Eye (tissue), 1 donor: Measurements from ENCODE around the gene CARTPT.

Experiments
- DNase-seq: peaks from one replicate; pipeline ENCODE4 v3.0.0-alpha.2; 2015

The CARTPT gene

GRCh38 chr5:71719063-71719964 is at the start of gene CARTPT:
TSS of gene CARTPT (plus strand) at chr5:71719275. CDS start at chr5:71719294, 19 bp downstream.
- DNase-seq, result peak; percentile 80

DNA sequence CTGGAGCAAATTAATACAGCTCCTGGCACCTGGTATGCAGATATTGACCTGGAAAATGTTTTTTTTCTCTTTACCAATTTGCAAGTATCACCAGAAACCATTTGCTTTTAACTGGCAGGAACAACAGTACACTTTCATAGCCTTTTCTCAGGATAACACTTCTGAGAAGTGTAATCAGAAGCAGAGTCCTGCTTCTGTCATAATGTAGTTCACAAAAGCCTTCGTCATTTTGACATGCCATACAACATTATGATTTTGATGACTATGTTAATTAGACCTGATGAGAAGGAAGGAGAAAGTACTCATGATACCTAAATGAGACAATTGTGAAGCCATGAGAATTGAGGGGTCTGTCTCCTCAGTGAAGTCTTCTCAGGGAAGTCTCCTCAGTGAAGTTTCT is 41.1 kb upstream of the CARTPT start:
- no peak for DNase-seq

GRCh38 chr5:71679714-71680113 is 39.4 kb upstream of the CARTPT start:
- DNase-seq, result no peak

GRCh38 chr5:71680510-71680909 is 38.6 kb upstream of the CARTPT start:
- DNase-seq, result no peak

- DNase-seq, result no peak
Observed at GRCh38 chr5:71681296-71681695, 37.8 kb upstream of the CARTPT start.

DNA sequence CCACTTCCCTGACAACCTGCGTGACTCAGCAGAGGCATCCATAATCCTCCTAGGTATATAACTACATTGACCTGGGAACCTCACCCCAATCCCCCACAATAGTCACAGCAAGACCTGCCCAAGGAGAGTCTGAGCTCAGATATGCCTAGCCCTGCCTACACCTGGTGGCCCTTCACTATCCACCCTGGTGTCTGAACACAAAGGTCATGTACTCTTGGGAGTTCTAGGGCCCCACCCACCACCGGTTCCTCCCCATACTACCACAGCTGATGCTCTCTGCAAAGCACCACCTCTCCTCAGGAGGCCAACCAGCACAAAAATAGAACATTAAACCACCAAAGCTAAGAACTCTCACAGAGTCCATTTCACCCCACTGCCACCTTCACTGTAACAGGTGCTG is 34.8 kb upstream of the CARTPT start:
- no peak for DNase-seq

GRCh38 chr5:71693828-71694427 is 25.1 kb upstream of the CARTPT start:
- peak; percentile 45 for DNase-seq

DNA sequence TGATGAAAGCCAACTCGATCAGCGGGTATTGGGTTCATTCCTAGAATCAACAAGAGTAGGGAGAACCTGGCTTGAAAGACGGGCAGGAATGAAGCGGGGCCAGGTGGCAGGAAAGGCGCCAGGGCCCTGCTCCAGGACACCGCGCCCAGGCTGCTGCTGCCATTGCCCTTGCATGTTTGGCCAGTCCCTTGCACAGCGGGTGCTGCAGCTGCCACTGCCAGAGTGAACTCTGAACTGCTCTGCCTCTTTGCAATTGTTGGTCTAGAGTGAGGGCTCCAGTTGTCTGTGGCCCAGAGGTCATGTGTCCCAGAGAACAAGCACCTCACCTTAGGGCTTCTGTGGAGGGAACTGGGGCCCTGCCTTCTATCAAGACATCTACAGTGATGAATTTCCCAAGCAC is 24.0 kb upstream of the CARTPT start:
- no peak for DNase-seq

- no peak for DNase-seq
Observed at GRCh38 chr5:71695595-71695994, 23.5 kb upstream of the CARTPT start.

DNA sequence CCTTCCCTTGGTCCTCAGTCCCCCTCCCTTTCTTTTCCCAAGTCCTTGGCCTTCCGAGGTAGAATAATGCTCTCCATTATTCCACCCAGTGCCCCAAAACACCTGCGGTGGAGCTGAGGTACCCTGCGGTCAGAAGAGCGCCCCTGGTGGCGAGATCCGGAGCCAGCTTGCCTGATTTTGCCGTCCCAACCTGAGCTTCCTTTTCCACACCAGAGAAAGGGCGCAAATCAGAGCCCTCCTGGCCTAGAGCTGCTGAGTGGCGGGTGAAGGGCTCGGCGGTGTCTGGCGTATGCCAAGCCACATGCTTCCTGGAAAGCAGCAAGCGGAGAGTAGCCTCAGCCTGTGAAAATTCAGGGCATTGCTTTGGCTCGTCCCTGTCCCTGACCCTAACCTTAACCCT is 21.1 kb upstream of the CARTPT start:
- no peak for DNase-seq

DNA sequence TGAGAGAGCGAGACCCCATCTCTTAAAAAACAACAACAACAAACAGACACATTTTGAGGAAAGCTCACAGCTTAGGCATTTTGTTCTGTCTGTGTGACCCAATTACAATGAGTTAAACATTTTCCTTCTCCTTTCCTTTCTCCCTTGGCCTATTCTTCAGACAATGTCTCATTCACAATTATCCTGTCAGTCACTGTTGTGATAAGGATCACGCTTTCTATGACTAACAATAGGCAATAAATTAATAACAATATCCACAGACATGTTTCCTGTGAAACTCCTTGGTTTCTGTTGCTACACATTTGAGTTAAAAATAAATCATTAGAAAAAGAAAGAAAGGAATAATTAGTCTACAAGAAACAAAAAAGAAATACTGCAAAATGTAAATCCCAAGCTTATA is 19.8 kb upstream of the CARTPT start:
- no peak for DNase-seq

DNA sequence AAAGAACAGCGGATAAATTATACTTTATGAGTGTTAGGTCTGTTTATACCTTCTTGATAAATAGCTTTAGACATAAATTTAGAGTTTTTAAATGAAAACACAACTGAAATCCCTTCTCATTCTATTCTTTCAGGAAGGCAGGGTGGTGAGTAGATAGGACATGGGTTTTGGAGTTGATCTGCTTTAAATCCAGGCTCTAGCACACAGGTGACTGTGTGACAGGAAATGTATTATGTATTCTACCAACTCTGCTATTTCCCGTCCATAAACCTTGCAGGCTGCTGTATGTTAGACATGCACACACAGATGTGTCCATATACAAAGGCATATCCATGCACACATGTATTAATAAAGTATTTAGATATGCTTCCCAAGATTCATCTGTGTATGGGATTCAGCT is 19.3 kb upstream of the CARTPT start:
- DNase-seq, result no peak

DNA sequence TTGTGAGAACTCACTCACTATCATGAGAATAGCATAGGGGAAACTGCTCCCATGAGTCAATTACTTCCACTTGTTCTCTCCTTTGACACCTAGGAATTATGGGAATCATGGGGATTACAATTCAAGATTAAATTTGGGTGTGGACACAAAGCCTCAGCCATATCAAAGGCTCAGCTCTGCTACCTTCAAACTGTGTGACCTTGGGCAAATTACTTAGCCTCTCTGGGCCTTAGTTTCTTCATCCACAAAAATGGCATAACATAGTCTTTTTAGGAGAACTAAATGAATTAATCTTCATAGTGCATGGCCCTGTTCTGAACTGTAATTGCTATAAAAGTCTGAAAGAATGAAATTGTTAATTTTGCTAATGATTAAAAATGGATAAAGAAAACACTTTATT is 18.3 kb upstream of the CARTPT start:
- no peak for DNase-seq

DNA sequence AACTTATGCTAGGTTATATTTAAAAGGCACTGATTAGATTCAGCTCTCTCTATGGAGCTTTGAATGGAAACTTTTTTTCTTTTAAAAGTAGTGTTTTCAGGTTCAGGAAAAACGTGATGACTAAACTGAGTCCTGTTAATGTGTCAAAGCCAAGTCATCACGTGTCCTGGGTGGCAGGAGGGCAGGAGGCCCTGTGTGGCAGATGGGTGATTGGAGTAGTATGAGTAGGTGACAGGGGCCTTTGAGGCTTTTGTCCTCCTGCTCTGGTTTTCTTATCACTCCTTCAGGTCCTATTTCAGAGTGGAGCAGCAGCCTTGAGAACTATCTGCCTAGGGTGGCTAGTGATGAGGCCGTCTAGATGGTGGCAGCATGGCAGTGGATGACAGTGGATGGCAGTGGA is 17.7 kb upstream of the CARTPT start:
- no peak for DNase-seq

- DNase-seq, result peak; percentile 12
Observed at GRCh38 chr5:71703941-71704340, 15.1 kb upstream of the CARTPT start.

GRCh38 chr5:71705421-71705820 is 13.7 kb upstream of the CARTPT start:
- DNase-seq, result no peak

- no peak for DNase-seq
Observed at GRCh38 chr5:71706906-71707305, 12.2 kb upstream of the CARTPT start.

DNA sequence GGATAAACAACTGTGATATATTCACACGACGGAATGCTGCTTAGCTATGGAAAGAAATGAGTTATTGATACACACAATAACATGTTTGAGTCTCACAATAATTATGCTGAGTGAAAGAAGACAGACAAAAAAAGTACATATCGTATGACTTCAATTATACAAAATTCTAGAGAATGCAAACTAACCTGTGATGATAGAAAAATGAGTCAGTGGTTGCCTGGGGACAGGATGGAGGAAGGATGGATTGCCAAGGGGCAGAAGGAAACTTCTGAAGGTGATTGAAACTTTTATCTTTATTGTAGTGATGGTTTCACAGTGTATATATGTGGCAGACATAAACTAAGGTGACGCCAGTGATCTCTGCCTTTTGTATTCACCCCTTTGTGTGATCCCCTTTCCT is 7.5 kb upstream of the CARTPT start:
- no peak for DNase-seq

- DNase-seq, result no peak
Observed at GRCh38 chr5:71714911-71715310, 4.2 kb upstream of the CARTPT start.

- DNase-seq, result no peak
Observed at GRCh38 chr5:71727978-71728377, 8.9 kb downstream of the CARTPT start.

DNA sequence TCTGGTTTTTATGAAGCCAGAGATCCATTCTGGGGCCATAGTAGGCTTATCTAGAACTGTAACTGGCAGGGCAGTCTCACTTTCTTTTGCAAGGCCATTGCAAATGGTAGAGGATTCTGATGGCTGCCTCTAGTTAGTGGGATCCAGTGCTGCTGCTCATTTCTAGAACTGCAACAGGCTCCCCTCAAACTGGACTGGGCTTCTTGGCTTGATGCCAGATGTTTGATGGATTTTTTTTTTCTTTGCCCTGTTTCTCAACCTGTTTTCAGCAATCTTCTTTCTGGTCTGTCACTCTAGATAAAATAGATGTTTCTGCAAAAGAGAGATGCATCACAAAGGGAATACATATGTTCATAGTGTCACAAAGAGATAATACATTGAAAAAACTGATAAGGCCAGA is 11.9 kb downstream of the CARTPT start:
- DNase-seq, result no peak

DNA sequence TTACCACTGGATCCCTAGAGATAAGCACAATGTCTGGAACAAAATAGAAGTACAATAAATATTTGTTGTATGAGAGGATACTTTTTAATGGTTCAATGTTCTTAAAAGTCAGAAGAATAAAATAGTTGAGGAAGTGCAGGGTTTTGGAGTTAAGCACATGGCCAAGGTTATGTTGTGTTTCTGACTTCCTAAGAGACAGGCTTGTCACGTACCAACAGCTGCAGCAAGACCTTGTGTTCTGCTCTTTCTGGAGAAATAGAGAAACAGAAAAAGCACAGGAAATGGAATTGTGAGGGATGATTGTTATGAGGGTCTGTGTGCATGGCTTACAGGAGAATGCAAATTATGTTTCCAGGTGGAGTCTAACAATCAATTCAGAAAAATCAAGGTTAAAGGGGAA is 12.9 kb downstream of the CARTPT start:
- no peak for DNase-seq

DNA sequence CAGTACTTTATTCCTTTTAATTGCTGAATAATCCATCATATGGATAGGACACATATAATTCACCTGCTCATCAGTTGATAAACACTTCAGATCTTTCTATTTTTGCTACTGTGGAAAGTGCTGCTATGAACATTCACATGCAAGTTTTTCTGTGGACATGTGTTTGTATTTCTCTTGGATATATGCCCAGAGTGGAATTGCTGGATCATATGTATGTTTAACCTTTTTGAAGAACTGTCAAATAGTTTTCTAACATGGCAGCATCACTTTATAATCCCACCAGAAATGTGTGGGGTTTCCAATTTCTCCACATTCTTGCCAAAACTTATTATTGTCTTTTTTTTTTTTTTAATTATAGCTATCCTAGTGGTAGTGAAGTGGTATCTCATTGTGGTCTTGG is 15.1 kb downstream of the CARTPT start:
- no peak for DNase-seq

GRCh38 chr5:71737931-71738539 is 19.0 kb downstream of the CARTPT start:
- DNase-seq, result no peak
